Measurements from ENCODE around the gene DYNC1H1. TPM values are rescaled to one million over a fixed set of nuclear protein-coding genes. Genes with fewer than 3 reads are reported as not detected.

The DYNC1H1 gene
- total RNA-seq, 1 donor from 2014 or later = 295 TPM

DNA sequence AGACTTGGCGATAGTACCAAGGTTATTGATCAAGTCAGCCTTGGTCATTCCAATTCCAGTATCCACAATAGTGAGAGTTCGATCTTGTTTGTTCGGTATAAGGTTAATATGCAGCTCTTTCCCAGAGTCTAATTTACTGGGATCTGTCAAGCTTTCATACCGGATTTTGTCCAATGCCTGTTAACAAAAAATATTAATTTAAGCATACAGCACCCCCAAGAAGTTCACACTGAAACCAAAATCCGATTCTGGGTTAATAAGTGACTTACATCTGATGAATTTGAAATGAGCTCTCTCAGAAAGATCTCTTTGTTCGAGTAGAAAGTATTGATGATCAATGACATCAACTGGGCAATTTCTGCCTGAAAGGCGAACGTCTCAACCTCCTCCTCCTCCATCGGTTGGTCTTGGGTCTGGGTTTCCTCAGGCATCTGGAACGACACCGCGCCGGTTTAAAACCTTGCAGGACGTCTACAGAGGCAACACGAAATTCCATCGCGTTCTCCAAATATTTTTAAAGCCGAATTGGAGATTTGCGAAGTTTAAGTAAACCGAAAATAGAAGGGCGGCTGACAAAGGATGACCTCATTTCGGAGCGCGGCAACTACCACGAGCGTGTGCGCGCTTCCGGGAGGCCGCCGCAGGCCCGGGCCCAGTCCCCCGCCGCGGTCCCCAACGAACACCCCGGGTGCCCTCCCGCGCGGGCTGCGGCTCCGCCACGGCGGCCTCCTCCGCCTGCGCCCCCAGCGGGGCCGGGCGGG is 121.8 kb downstream of the DYNC1H1 start:
- intact Hi-C loops (cut with micrococcal nuclease) = loop anchor here (1.0 to 10.0 kb wide), 9 partner anchors 65 to 1249 kb away; partner anchors contain the start of genes CINP, EIF5, PPP2R5C and RCOR1

DNA sequence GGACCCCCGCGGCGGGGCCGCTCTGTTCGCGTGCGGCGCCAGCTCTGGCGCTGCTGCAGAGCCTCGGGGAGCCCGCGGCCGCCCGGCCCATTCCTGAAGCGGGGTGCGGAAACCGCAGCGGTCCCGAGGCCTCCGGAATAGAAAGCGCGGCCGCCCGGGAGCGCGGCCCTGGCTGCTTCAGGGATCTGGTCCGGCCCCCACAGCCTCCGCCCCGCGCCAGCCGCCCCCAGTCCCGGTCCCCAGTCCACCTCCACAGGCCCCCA is 122.3 kb downstream of the DYNC1H1 start:
- intact Hi-C loops (cut with micrococcal nuclease) = loop anchor here (1.0 to 10.0 kb wide), 9 partner anchors 66 to 1248 kb away; partner anchors contain the start of genes CINP, EIF5, PPP2R5C and RCOR1

DNA sequence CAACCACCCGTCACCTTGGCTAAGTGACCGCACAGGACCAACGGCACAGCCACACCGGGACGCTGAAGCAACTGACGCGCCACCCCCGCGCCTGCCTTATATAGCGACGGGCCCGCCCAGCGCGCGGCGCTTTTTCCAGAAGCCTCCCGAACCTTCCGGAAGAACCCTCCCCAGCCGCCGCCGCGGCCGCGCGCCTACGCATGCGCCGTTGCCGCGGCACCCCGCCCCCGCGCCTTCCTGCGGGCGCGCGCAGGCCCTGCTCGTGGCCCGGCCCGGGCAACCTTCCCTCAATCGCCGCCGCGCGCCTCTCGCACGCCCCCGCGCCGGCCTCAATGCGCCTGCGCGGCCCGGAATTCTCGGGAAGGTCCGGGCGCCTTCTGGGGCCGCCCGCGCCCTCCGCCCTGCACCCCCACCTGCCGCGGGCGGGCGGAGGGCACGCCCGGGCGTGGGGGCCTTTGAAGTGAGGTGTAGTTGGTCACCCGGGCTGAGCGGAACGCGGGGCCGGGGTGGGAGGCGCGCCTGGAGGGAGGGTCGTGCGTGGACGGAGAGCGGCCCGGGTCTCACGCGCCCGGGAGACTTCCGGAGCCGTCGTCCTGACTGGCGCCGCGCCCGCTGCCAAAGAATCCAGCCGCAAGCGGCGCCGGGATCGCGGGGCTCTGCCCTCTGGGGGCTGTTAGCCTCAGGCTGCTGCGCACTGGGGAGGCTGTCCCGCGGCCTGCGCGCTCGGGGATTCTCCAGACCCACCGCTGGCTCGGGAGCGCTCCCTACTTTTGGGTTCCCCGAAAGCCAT is 122.8 kb downstream of the DYNC1H1 start, which contains the start of gene HSP90AA1:
Gene HSP90AA1 (minus strand): TSS at position 73 of the 790 bp plus-strand sequence. CDS start 666 bp downstream, outside the sequence.
- intact Hi-C loops (cut with micrococcal nuclease) = loop anchor here (1.0 to 10.0 kb wide), 13 partner anchors 52 to 1248 kb away; partner anchors contain the start of genes CINP, DYNC1H1, EIF5 and PPP2R5C

DNA sequence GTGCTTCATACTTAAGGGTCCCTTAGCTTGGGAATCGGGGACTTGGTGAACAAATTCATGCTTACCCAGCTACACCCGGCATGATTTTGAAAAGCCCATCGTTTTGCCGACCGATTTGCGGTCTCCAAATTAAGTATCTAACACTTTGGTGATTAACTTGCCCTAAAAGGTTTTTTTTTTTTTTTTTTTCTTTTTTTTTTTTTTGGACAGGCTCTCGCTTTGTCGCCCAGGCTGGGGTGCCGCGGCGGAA is 123.3 kb downstream of the DYNC1H1 start:
- intact Hi-C loops (cut with micrococcal nuclease) = loop anchor here (1.0 to 10.0 kb wide), 13 partner anchors 9 to 1247 kb away; partner anchors contain the start of genes CINP, DYNC1H1, EIF5 and RCOR1

DNA sequence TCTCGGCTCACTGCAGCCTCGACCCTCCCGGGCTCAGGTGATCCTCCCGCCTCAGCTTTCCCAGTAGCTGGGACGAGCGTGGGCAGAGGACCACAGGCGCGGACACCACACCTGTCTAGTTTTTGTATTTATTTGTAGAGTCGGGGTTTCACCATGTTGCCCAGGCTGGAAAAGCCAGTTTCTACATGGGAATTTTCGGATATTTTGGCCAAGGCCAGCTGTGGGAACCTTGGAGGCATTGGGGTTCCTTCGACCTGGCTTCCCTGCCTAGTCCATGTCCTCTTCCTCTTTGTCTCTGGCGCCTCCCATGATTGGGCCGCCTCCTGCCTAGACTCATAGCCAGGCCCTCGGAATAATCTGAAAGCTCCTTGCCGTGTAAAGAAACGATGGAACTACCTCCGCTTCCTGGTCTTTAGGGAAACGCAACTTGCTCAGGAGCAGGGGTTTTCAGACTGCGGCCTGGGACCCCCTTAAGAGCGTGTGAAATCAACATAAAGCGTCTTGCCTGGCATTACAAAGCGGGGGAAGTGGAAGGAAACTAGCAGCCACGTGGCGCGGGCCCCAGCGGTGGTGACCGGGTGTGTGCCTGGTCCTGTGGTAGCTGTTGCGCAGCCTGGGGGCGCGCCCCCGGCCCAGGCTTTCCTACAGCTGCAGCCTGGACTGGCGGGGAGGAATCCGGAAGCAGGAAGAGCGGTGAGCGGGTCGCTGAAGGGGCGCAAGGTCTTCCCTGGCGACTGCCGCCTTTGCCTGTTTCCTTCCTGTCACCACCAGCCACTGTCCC is 123.8 kb downstream of the DYNC1H1 start:
- intact Hi-C loops (cut with micrococcal nuclease) = loop anchor here (1.0 to 10.0 kb wide), 4 partner anchors 8 to 427 kb away; partner anchors contain the start of genes CINP and TECPR2

DNA sequence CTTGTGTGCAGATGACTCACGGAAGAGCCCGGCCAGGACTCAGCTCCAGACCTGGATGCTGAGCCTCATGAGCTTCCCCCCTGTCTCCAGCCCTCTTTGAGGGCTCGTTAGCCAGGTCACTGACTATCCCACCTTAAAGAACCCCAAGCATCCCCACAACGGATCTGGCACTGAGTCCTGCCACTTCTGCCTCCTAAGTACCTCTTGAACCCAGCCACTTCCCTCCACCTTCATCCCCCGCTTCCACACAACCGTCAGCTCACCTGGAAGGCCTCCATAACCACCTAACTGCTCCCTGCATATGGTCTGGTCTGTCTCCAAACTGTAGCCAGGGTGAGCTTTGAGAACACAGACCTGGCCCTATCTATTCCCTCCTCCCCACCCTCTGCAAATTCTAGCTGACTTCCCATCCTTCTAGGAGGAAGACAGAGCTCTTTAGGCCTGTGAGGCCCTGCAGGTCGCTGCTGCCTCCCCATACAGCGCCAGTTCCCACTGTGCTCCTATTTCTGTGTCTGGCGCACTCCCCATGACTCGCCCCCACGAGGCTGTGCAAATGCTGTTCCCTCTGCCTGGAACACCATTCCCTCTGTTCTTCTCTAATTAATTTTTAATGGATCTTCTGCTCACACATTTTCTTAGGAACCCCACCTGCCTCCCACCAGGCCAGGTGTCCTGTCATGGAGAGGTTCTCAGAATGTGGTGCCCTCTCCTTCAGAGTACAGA is 125.4 kb downstream of the DYNC1H1 start:
- intact Hi-C loops (cut with micrococcal nuclease) = loop anchor here (5.0 to 10.0 kb wide), 3 partner anchors 273 to 425 kb away; partner anchors contain the start of genes CINP and TECPR2

DNA sequence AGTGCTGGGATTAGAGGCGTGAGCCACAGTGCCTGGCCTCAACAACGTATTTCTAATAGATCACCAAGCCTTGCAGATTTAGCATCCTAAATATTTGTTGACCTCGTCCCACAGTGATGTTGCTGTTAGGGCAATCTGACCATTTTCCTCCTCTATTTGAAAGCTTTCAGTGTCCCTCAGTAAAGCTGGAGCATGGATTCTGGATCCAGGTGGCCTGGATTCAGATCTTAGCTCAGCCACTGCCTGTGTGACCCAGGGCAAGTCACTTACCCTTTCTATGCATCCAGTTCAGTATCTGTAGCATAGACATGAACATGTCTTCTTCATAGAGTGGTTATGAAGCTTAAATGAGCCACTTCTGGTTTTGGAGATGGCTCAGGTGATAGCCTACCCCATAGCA is 126.3 kb downstream of the DYNC1H1 start:
- intact Hi-C loops (cut with micrococcal nuclease) = no loop called here

DNA sequence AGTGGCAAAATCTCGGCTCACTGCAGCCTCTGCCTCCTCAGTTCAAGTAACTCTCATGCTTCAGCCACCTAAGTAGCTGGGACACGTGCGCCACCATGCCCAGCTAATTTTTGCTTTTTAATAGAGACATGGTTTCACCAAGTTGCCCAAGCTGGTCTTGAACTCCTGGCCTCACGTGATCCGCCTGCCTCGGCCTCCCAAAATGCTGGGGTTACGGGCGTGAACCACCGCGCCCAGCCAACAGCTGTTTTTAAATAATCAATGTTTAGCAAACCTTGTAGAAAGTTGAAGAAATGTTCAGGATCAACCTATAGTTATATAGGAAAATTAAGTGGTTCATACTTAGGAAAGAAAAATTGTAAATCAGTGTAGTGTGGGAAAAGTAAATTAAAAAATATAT is 128.4 kb downstream of the DYNC1H1 start:
- intact Hi-C loops (cut with micrococcal nuclease) = no loop called here

DNA sequence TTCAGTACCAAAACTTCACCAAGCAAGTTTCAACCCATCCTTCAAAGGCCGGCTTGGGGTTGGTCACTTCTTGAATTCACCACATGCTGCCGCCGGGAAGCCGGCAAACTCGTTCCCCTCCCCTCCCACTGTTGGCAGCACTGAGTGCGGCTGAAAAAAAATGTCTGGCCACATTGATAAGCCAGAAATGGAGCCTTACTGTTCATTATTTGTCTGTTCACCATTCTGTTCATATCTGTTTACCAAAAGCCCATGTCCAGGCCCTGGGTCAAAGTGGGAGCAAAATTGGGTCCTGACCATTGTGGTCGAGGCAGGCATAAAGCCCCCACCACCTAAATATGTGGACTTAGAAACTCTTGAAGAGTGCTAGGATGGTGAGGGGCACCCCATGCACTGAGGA is 129.7 kb downstream of the DYNC1H1 start:
- intact Hi-C loops (cut with micrococcal nuclease) = no loop called here

DNA sequence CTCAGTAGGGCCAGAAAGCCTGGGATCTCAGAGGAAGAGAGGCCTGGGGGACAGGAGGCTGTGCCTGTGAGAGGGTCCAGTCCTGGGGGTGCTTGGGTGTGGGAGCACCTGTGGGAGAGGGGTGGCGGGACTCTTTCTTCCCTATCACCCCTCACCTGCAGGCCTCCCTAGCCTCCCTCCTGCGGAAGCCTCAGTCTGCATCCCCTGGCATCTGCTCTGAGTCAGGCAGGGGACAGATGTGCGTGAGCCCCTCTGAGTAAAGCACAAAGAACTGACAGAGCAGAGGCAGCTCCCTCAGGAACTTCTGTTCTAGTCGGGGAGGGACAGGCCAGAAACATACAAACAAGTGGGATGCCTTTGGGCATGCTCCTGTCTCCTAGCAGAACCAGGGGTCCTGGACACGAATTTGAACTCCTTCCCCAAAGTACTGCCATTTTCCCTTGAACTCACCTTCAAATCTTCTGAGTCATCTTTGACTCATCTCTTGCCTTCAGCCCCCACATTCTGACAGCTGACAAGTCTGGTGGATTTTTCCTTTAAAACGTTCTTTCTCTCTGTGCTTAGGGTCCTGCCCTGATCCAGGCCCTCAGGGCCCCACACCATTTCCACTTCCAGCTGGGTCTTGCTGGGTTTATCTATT is 131.0 kb downstream of the DYNC1H1 start:
- intact Hi-C loops (cut with micrococcal nuclease) = no loop called here

DNA sequence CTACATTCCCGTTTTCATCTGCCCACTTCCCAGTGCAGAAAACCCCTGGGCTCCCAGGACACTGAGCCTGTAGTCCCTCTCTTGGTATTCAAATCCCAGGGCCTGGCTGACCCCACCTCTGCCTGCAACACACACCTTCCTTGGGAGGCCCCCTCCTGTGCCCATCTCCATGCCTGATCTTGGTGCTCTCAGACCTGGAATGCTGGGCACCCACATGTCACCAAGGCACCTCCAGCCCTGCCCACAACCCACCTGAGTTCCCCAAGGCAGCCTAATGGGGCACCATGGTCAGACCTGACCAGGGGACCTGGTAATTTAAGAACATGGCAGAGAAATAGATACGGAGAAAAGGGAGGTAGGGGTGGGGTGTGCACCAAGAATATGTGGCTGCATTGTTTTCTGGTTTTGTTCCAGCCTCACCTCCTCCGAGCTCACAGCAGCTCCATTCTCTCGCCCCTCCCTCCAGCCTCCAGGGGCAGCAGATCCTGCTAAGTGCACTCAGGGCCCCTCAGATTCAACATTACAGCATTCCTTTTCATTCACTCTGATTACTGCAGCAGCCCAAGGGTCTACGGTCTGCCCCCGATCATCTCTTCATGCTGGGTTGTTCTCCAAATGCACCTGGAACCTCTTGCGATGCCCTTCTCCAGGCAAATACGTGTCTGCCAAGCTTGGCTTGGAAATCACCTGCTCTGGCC is 131.6 kb downstream of the DYNC1H1 start:
- intact Hi-C loops (cut with micrococcal nuclease) = loop anchor here (1.0 kb wide), 5 partner anchors 8 to 389 kb away; no protein-coding TSS in a partner anchor

DNA sequence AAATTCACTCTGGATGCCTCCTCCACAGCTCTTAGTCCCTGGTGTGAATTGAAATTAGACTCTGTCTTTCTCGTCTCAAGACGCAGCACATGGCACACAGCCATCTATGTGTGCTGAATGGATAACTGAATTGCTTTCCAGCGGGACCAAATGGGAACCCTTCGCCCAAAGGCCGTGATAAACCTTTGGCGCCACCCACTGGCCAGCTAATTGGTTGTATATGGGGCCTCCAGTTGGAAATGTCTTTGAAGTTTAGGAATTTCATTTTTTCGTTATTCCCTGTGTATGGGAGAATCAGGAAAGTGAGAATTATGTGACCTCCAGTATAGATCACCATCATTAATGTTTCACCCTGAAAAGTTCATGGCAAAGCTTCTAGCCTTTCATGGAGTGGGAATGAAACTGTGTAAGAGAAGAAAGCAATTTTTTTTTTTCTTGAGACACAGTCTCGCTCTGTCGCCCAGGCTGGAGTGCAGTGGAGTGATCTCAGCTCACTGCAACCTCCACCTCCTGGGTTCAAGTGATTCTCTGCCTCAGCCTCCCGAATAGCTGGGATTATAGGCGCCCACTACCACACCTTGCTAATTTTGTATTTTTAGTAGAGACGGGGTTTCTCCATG is 132.3 kb downstream of the DYNC1H1 start:
- intact Hi-C loops (cut with micrococcal nuclease) = loop anchor here (1.0 kb wide), 5 partner anchors 8 to 389 kb away; no protein-coding TSS in a partner anchor

DNA sequence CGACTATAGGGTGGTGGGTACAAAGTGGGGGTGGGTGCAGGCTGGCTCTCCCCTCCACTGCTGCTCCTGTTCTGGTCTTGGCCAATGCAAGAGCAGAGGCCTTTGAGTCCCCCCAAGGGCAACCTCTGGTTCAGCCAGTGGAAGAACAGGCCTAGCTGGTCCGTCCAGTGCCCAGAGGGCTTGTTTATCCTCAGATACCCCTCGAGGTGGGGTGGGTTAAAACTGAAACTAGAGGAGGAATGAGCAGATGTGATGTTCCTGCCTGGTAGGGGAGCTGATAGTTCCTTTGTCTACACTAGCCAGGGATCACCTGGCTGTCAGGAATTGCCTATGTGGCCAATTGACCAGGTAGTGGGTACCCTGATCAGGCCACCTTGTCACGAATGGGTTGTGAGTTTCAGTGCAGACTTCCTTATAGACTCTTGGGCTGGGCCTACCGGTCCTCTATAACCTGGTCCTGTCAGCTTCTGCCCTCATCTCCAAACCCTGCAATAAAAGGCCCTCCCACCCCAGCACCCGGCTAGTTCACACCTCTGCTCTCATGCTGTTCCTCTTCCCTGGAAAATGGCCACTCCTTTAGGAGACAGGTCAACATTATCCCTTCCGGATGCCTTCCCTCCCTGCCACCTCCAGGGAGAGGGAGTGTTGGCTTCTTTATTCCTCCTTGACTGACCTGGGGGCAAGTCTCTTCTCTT is 133.2 kb downstream of the DYNC1H1 start:
- intact Hi-C loops (cut with micrococcal nuclease) = no loop called here

DNA sequence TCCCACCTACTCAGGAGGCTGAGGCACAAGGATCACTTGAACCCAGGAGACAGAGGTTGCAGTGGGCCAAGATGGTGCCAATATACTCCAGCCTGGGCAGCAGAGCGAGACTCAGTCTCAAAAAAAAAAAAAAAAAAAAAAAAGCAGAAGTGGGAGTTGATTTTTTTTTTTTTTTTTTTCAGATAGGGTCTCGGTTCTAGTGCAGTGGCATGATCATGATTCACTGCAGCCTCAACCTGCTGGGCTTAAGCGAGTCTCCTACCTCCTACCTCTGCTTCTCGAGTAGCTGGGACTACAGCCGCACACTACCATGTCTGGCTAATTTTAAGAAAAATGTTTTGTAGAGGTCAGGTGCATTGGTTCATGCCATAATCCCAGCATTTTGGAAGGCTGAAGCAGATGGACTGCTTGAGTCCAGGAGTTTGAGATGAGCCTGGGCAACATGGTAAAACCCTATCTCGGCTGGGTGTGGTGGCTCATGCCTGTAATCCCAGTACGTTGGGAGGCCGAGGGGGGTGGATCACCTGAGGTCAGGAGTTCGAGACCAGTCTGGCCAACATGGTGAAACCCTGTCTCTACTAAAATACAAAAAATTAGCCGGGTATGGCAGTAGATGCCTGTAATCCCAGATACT is 138.8 kb downstream of the DYNC1H1 start:
- intact Hi-C loops (cut with micrococcal nuclease) = no loop called here

DNA sequence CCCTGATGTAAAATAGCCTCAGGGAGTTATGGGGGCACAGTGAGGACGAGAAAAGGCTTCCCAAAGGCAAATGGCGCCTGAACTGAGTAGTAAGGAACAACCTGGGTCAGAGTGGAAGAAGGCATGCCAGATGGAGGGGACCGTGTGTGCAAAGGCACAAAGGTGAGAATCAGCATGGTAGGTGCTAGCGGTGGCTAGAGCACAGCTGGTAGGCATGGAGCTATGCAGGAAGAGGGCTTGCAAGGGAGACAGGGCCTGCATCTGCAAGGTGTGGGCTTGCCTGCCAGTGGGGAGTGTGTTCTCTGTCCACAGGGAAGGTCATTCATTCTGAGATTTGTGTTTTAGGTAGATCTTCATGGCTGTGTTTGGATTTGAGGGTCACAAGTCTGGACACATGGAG is 141.0 kb downstream of the DYNC1H1 start:
- intact Hi-C loops (cut with micrococcal nuclease) = no loop called here

All from T-helper 1 cell treated with Interleukin-12 subunit alpha and Interleukin-12 subunit beta and Interleukin-4 antibody, amounts not matched to agents 30 ng/mL and 1 ng/mL, for 36 hours (primary cell).